Heart left ventricle (tissue), 13 donors: Measurements from ENCODE around the gene ASTN2.

Experiments
- POLR2A ChIP-seq, 2 donors: fragments of 450-650 bp; IDR thresholded peaks; one replicate each; pipeline ENCODE4 v1.6.1; 2017; ENCODE audit warnings: antibody characterized with exemption in 2 of 2, mild to moderate bottlenecking in 2 of 2, moderate library complexity in 2 of 2
- TF ChIP-seq, protein P1 (sequence below), 12 donors: fragments of 200-600 bp; sonication (generic) in 4 of 12; IDR thresholded peaks; one replicate each; pipeline versions ENCODE4 v1.5.0 to v1.8.0; 2018 to 2022; ENCODE audit warnings: antibody characterized with exemption in 12 of 12, mild to moderate bottlenecking in 5 of 12
- donor health status: ischemic (EF 13 %, LVEDD 7.1; RV severe dilation, severe dysfunction).
- donor health status: DM: no; HTN: yes; CAD: no.
- donor health status: DM: no; HTN: no; CAD: no.
- donor health status: ischemic (EF 25% LVEDD 6.9; RV normal size, moderate dysfunction).
- donor health status: ischemic (EF 25% LVEDD 5.7; RV mildly dilated, moderate dysfunction).
- donor health status: ischemic (EF 35%, LVEDD 5.7; RV mildly dilated, moderate dysfunction).
- donor health status: nonischemic (EF 11% LVEDD 7.7; RV severe dilation, severe dysfunction).
- donor health status: DM: yes; HTN: yes; CAD: no.
- donor health status: PGD.
- donor health status: ischemic (EF 29% LVEDD 5.4; RV normal size, mild dysfunction).
- donor health status: nonischemic (EF 23%, LVEDD 6.1; RV moderate dilation, normal function).

DNA sequence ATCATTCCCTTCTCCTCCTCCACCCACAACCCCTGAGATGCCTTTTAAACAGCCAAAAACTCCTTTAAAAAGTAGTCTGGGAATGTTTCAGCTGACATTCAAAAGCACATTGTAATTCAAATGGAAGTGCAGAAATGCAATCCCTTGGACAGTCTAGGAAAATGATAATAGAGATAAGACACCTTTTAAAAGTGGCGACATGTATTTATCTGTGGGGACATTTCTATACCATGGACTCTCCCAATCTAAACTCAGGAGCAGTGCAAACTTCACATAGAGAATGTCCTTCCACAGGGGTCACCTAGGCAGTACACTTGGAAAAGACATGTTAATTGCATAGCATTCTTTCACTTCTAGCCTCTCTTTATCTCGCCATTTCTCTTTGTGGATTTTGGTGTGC lies 694.7 kb downstream of the ASTN2 start:
- TF ChIP-seq, protein P1, sequence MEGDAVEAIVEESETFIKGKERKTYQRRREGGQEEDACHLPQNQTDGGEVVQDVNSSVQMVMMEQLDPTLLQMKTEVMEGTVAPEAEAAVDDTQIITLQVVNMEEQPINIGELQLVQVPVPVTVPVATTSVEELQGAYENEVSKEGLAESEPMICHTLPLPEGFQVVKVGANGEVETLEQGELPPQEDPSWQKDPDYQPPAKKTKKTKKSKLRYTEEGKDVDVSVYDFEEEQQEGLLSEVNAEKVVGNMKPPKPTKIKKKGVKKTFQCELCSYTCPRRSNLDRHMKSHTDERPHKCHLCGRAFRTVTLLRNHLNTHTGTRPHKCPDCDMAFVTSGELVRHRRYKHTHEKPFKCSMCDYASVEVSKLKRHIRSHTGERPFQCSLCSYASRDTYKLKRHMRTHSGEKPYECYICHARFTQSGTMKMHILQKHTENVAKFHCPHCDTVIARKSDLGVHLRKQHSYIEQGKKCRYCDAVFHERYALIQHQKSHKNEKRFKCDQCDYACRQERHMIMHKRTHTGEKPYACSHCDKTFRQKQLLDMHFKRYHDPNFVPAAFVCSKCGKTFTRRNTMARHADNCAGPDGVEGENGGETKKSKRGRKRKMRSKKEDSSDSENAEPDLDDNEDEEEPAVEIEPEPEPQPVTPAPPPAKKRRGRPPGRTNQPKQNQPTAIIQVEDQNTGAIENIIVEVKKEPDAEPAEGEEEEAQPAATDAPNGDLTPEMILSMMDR (IDR thresholded peaks at IDR 0.05): no peak
- no peak for TF ChIP-seq POLR2A (IDR thresholded peaks at IDR 0.05)
